ENCODE measurements around the gene OCSTAMP.

DNA sequence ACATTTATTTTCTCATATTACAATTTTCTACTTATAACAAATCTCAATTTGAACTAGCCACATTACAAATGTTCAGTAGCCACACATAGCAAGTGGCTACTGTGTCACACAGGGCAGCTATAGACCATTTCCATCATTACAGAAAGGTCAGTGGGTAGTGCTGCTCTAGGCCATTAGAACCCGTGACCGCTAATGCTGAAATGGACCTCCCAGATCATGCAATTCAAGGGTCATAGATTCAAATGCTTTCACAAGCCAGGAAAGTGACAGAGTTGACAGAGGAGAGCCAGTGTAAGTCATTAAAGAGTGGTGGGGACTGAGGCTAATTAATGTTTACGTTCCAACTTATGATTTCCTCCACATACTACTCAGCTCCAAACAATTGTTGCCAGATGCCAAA, 3.5 kb upstream of the OCSTAMP start:
- TF ChIP-seq CTCF (IDR thresholded peaks at IDR 0.05; ENCODE audit: insufficient read depth, low read length) (no peak), POLR2AphosphoS5 (IDR thresholded peaks at IDR 0.05; ENCODE audit: low read depth) (no peak)
